ENCODE results near the gene CCR5.
"Not testable (repeated sequence)": the region's sequence is repeated elsewhere in the genome, so short reads cannot be mapped to it uniquely, and the experiment has no call there.

CCR5 gene

DNA sequence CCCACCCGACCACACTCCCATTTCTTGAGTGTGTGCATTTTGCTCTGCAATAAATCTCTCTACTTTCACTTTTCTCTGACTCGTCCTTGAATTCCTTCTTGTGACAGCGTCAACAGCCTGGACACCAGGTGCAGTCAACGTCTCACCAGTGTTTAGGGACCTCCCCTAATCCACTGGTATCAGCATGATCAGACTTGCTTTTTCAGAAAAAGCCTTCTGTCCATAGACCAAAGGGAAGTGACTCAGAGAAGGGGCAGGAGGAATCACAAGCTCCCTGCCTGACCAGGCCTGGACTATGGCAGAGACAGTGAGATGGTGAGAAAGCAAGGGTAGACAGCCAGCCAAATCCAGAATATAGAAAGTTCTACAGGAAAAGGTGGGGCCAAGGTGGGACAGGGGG is 15.5 kb downstream of the CCR5 start:
- DNase-seq (ENCODE audit: low read depth): no peak

DNA sequence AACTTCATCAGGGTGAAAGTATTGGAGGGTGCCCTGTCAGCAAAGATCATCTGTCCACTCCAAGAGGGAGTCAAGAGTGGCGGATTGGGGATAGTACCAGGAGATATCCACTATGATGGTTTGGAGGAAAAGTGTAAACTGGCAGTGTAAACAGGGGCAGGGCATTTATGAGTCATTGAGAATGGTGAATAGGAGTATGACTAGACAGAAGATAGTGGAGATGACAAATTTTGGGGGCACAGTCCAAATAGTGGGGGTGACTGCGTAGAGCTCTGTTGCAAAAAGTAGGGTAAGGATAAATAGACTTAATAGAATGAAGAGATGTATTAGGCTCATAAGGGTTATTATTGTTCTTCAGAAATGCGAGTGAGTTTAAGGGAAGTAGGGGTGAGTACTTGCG is 18.1 kb downstream of the CCR5 start:
- DNase-seq (ENCODE audit: low read depth): not testable (repeated sequence)

DNA sequence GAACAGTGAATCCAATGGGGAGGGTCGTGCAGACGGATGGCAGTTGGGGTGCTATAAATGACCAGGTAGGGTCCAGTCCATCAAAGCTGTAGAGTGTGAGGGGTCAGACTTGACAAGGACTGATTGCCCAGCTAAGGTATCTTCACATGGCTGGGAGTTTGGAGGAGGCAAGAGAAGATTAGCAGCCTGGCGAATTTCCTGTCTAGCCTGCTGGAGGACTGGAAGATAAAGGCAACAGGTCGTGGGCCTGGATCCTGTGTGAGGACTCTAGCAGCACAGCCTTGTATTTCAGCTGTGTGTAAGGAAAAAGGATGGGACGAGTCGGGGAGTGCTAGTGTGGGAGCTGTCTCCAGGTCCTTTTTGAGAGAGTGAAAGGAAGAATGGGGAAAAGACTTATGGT is 18.6 kb downstream of the CCR5 start:
- DNase-seq (ENCODE audit: low read depth): no peak

GRCh38 chr3:46391526-46391925 is 20.8 kb downstream of the CCR5 start:
- DNase-seq (ENCODE audit: low read depth): not testable (repeated sequence)

- DNase-seq (ENCODE audit: low read depth): no peak
These were observed 22.3 kb downstream of the CCR5 start for GRCh38 chr3:46393011-46393410.

DNA sequence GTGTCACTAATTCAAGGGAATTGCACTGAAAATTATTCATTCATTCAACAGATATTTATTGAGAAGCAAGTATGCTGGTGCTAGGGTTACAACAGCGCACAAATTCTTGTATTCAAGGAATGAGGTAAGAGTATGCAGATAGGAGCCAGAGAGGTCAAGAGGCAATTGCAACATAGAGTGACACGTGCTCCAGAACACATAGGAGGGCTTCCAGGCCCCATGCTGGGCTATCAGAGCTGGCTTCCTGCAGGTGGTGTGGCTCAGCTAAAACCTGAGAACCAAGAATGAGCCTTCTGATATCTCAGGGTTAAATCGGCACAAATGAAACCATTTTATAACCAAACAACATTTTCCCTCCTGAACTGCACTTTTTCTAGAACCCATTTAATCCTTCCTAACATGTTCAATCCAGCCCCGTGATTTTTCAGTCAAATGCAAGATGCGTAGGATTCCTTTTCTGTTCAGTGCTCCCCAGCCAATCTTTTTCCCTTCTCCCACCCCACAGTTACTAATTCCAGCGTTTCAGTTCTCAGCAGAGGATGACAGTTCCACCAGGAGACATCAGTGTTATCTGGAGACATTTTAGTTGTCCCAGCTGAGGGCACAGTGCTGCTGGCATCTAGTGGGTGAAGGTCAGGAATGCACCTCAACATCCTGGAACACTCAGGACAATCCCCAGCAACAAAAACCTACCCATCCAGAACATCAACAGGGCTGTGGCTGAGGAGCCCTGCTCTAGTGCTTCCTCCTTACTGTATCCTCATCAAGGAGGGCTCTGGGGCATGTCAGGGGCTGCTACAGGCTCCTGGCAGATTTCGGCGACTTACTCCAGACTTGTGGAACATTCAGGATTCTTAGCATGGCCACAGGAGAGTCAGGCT is 23.0 kb downstream of the CCR5 start:
- no peak for DNase-seq (ENCODE audit: low read depth)

GRCh38 chr3:46395210-46395661 is 24.5 kb downstream of the CCR5 start:
- DNase-seq (ENCODE audit: low read depth): no peak

DNA sequence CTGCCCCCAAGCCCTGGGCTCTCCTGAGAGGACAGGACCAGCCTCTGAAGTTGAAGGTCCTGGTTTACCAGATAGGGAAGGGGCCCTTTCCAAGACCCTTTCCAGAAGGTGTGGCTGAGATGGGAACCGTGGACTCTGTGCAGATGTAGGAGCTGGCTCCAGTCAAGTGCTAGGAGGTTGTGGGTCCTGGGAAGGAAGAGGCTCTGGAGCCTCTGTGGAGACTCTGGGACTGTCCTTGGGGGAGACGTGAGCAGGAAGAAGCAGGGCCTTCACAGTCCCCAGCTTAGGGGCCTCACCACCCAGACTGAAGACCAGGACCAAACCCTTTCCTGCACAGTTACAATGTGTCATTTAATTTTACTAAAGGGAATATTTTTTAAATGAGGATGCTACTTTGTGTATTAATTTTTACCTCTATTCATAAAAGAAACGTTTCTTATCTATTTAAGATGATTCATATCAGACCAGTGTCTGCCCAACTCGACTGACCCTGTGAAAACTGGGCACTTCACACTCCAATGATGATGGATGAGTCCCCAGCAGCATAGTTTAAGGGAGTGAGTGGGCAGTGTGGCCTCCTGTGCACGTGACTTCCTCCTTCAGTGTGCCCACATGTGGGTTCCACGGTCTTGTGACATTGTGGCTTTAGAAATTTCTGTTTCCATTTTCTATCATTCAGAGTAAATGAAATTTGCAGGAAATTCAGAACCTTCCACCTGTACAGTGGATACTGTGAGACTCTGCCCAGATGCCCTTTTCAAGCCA is 25.2 kb downstream of the CCR5 start:
- no peak for DNase-seq (ENCODE audit: low read depth)

GRCh38 chr3:46397111-46397510 is 26.4 kb downstream of the CCR5 start:
- DNase-seq (ENCODE audit: low read depth): no peak

GRCh38 chr3:46398186-46398955 is 27.6 kb downstream of the CCR5 start:
- DNase-seq (ENCODE audit: low read depth): no peak

DNA sequence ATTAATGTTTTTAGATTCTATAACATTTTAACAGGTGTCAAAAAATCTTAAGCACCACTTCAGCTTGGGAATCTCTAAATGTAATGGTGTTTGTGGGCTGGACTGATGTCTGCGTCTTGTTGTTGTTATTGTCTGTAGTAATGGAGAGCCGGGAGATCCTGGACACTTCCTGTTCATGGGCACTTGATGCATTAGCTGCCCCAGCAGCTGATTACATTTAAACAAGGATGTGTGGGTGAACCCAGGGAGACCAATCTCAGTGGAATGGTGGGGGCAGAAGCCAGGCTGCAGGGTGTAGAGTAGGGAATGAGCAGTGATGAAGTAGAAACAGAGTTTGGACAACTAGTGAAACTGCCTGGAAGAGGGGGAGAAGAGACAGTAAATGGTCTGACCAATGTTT is 28.4 kb downstream of the CCR5 start:
- DNase-seq (ENCODE audit: low read depth): no peak

GRCh38 chr3:46399557-46399956 is 28.8 kb downstream of the CCR5 start:
- no peak for DNase-seq (ENCODE audit: low read depth)

- DNase-seq (ENCODE audit: low read depth): no peak
These were observed 29.4 kb downstream of the CCR5 start for GRCh38 chr3:46400000-46400734.

- DNase-seq (ENCODE audit: low read depth): no peak
These were observed 30.1 kb downstream of the CCR5 start for GRCh38 chr3:46400846-46401245.

GRCh38 chr3:46401579-46401978 is 30.8 kb downstream of the CCR5 start:
- no peak for DNase-seq (ENCODE audit: low read depth)

GRCh38 chr3:46402902-46403301 is 32.2 kb downstream of the CCR5 start:
- DNase-seq (ENCODE audit: low read depth): not testable (repeated sequence)

GRCh38 chr3:46405301-46406019 is 34.7 kb downstream of the CCR5 start:
- DNase-seq (ENCODE audit: low read depth): no peak

DNA sequence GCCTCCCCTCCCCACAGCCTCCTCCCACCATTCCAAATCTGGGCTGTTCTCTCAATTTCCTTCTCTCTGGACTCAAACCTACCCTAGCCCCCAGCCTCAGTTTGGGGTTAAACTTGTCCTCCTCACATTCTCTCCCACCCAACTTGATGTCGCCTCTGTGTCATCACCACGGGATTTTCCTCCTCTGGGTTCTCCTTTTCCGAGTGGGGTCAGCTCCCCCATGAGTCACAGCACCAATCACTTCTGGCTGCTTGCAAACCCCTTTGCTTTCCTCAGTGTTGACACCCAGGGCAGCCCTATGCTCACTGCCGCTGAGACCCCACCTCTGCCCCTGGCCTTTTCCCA is 35.7 kb downstream of the CCR5 start:
- DNase-seq (ENCODE audit: low read depth): no peak

GRCh38 chr3:46406788-46407611 is 36.3 kb downstream of the CCR5 start, which contains the start of the genes CCR5AS and CCRL2:
Gene CCR5AS, minus strand, starts transcription at chr3:46407066.
Gene CCRL2, plus strand, starts transcription at chr3:46407259. Its CDS starts 821 bp downstream, at chr3:46408080.
- no peak for DNase-seq (ENCODE audit: low read depth)

GRCh38 chr3:46407970-46408369 is 37.2 kb downstream of the CCR5 start:
- no peak for DNase-seq (ENCODE audit: low read depth)
